Heart left ventricle (tissue), 16 donors: Measurements from ENCODE around the gene ASPSCR1. TPM values are rescaled to one million over a fixed set of nuclear protein-coding genes. Genes with fewer than 3 reads are reported as not detected.

Experiments
- ATAC-seq, 4 donors: fragments of 200-7000 bp; cut with Tn5 transposase; one replicate each; pipeline ENCODE4 v1.9.1; 2020 to 2022; ENCODE audit warnings: moderate library complexity in 4 of 4, mild to moderate bottlenecking in 3 of 4, moderate number of reproducible peaks in 1 of 4
- DNase-seq, 5 donors: peaks; one replicate each; pipeline ENCODE4 v3.0.0-alpha.2; 2020
- H3K27ac ChIP-seq, 12 donors: fragments of 200-600 bp; sonication (generic) in 4 of 12; one replicate each; pipeline versions ENCODE4 v1.5.0 to v1.8.0; 2016 to 2022; ENCODE audit warnings: mild to moderate bottlenecking in 2 of 12
- H3K27me3 ChIP-seq, 9 donors: fragments of 200-600 bp; sonication (generic) in 2 of 9; one replicate each; pipeline versions ENCODE4 v1.5.1 to v1.8.0; 2016 to 2022; ENCODE audit warnings: mild to moderate bottlenecking in 3 of 9
- H3K36me3 ChIP-seq, 9 donors: fragments of 200-600 bp; sonication (generic) in 2 of 9; one replicate each; pipeline versions ENCODE4 v1.5.0 to v1.8.0; 2018 to 2022; ENCODE audit warnings: mild to moderate bottlenecking in 2 of 9
- H3K4me1 ChIP-seq, 12 donors: fragments of 200-600 bp; sonication (generic) in 4 of 12; one replicate each; pipeline versions ENCODE4 v1.5.0 to v1.8.0; 2016 to 2022; ENCODE audit warnings: mild to moderate bottlenecking in 3 of 12
- H3K4me3 ChIP-seq, 12 donors: fragments of 200-600 bp; sonication (generic) in 4 of 12; one replicate each; pipeline versions ENCODE4 v1.5.0 to v1.8.0; 2017 to 2022; ENCODE audit warnings: mild to moderate bottlenecking in 9 of 12, moderate library complexity in 4 of 12
- H3K9me3 ChIP-seq, 12 donors: fragments of 200-600 bp; sonication (generic) in 4 of 12; one replicate each; pipeline versions ENCODE4 v1.5.0 to v1.8.0; 2016 to 2022; ENCODE audit warnings: mild to moderate bottlenecking in 1 of 12
- CTCF ChIP-seq, 12 donors: fragments of 200-600 bp; sonication (generic) in 4 of 12; IDR thresholded peaks; one replicate each; pipeline versions ENCODE4 v1.5.0 to v1.8.0; 2018 to 2022; ENCODE audit warnings: antibody characterized with exemption in 12 of 12, mild to moderate bottlenecking in 5 of 12
- POLR2A ChIP-seq, 2 donors: fragments of 450-650 bp; IDR thresholded peaks; one replicate each; pipeline ENCODE4 v1.6.1; 2017; ENCODE audit warnings: antibody characterized with exemption in 2 of 2, mild to moderate bottlenecking in 2 of 2, moderate library complexity in 2 of 2
- WGBS, 4 donors: extraction: QIAGEN DNeasy Blood & Tissue Kit in 2 of 4; methylation state at CpG; one replicate each; pipeline versions ENCODE4 v1.1.5 to v1.1.7; 2013 to 2018; 5-methylcytosine and 5-hydroxymethylcytosine counted together
- intact Hi-C, 10 donors: fragments of 100-400 bp; cut with DNase I; formaldehyde crosslinking; loops; one replicate each; pipeline versions ENCODE4 v1.11.1 to v1.14.2; 2022
- polyA plus RNA-seq, 2 donors: library from polyadenylated mRNA; stranded (reverse); fragments of 200-250 nt; gene quantifications; one replicate each; pipeline ENCODE4 v1.2.3, GENCODE V29; 2013
- total RNA-seq, 9 donors: library from RNA; depleted of rRNA in 2 of 9; stranded (reverse); fragments of >200 nt in 2 of 9; fragmentation: NEBNext Ultra II Directional in 3 of 9; extraction: Animal tissue kit (Norgen Biotek cat#: 25700) in 3 of 9; gene quantifications; one replicate each; pipeline versions ENCODE4 v1.1.0 to v1.2.4, GENCODE V29; 2016 to 2023
- donor health status: ischemic (EF 13 %, LVEDD 7.1; RV severe dilation, severe dysfunction).
- donor health status: healthy with polysubstance abuse.
- donor health status: DM: no; HTN: yes; CAD: no.
- donor health status: DM: no; HTN: no; CAD: no.
- donor health status: ischemic (EF 25% LVEDD 6.9; RV normal size, moderate dysfunction).
- donor health status: ischemic (EF 25% LVEDD 5.7; RV mildly dilated, moderate dysfunction).
- donor health status: healthy.
- donor health status: DM: yes; HTN: yes; CAD: no.
- donor health status: ischemic (EF 35%, LVEDD 5.7; RV mildly dilated, moderate dysfunction).
- donor health status: nonischemic (EF 11% LVEDD 7.7; RV severe dilation, severe dysfunction).
- donor health status: DM: yes; HTN: yes; CAD: no.
- donor health status: PGD.
- donor health status: ischemic (EF 29% LVEDD 5.4; RV normal size, mild dysfunction).
- donor health status: nonischemic (EF 23%, LVEDD 6.1; RV moderate dilation, normal function).

Gene ASPSCR1
- total and polyA plus RNA-seq, 11 donors = 15.1 to 43.6 (median 22.9) TPM

DNA sequence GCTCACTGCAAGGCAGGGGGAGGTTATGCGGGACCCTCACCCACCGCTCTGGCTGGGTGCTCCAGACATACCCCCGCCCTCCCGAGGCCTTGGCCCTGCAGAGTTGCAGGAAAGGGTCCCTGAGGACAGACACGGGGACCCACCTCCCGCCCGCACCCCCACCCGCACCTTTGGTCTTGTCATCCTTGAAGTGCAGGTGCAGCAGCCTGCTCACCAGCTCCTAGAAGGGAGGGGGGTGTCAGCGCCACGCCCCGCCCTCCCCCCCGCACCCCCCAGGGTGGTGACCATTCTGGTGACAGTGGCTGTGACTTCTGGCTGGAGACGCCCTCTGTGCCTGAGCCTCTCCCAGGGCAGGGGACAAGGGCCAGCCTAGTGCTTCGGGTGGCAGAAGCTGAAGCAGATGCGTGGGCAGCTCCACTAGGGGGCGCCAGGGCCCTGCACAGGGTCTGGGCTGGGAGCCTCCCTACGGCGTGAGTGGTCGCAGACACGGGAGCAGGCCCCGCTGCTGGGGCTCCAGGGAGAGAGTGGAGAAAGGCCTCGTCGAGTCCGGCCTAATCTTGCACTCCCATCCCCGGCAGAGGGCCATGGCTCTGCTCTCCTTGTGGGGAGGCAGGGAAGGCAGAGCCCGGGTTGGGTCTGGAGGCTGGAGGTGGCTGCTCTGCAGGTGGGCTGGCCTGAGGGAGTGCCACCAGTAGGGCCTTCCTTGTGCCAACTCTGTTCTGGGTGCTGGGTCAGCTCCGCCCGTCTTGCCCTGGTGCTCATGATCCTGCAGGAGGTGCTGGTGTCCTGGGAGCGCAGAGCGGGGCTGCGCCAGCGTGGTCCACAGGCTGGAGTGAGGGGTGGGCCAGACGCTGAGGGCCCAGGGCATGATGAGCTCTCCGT lies 42.5 kb downstream of the ASPSCR1 start:
- intact Hi-C loops = loop anchor here in 9 of 10 donors (2.0 to 10.0 kb wide), 5 partner anchors 43 to 155 kb away; partner anchors contain the start of genes ASPSCR1 (in 4 of the 9), NOTUM (in 1 of the 9) and P4HB (in 1 of the 9)
- TF ChIP-seq CTCF (IDR thresholded peaks at IDR 0.05) = peak; percentile 44 to 77 (median 63)
- no peak for TF ChIP-seq POLR2A (IDR thresholded peaks at IDR 0.05)
- Histone ChIP-seq H3K27me3 (no peaks in the 10 kb centered on the region), H3K27ac (no peak overlapping the region), H3K4me3 (no peak overlapping the region), H3K4me1 (peaks cover 5 to 37% (median 23%) of the 10 kb centered on the region in 12 donors), H3K9me3 (no peaks in the 10 kb centered on the region), H3K36me3 (peaks cover 0 to 21% (median 6%) of the 10 kb centered on the region in 9 donors)
- ATAC-seq = no peak
- DNase-seq = peak in 4 of 5 donors; percentile 53 to 86 (median 64)
- WGBS, 4 donors = 55 to 92% (median 67%) methylated on average over 7 to 34 of the region's 34 CpGs

DNA sequence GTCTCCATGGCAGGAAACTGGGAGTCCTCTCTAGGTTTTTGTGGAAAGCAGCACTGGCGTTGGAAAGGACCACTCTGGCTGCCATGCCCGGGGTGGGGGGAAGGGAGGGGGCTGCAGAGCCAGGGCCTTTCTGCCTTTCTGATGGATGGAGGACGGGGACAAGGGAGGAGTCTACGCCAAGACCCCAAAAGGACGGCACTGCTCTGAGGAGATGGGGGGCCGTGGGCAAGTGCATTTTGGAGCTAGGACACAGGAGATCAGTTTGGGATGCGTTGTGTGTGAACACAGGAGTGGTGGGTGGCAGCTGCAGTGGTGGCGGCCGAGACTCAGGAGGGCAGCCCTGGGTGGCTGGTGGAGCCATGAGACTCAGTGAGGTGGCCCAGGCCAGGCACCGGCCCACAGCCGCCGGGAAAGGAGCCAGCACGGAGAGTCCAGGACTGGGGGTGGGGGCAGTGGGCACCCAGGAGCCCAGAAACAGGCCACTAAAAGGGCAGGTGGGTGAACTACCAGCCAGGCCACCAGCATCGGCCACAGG lies 43.2 kb downstream of the ASPSCR1 start:
- H3K27me3 ChIP-seq = no peaks in the 10 kb centered on the region
- peak overlapping the region in 1 of 12 donors; percentile 14 for H3K4me3 ChIP-seq
- H3K4me1 ChIP-seq = peaks cover 5 to 37% (median 23%) of the 10 kb centered on the region in 12 donors
- ATAC-seq = no peak
- TF ChIP-seq CTCF (IDR thresholded peaks at IDR 0.05) (no peak), POLR2A (IDR thresholded peaks at IDR 0.05) (no peak)
- no peaks in the 10 kb centered on the region for H3K9me3 ChIP-seq
- 76 to 87% (median 85%) methylated on average over 13 to 14 of the region's 14 CpGs for WGBS, 4 donors
- no peak for DNase-seq
- H3K36me3 ChIP-seq = peaks cover 0 to 21% (median 6%) of the 10 kb centered on the region in 9 donors
- intact Hi-C loops = loop anchor here in 8 of 10 donors (1.0 to 10.0 kb wide), 6 partner anchors 43 to 156 kb away; partner anchors contain the start of genes ASPSCR1 (in 4 of the 8), NOTUM (in 1 of the 8) and P4HB (in 1 of the 8)
- H3K27ac ChIP-seq = no peak overlapping the region

DNA sequence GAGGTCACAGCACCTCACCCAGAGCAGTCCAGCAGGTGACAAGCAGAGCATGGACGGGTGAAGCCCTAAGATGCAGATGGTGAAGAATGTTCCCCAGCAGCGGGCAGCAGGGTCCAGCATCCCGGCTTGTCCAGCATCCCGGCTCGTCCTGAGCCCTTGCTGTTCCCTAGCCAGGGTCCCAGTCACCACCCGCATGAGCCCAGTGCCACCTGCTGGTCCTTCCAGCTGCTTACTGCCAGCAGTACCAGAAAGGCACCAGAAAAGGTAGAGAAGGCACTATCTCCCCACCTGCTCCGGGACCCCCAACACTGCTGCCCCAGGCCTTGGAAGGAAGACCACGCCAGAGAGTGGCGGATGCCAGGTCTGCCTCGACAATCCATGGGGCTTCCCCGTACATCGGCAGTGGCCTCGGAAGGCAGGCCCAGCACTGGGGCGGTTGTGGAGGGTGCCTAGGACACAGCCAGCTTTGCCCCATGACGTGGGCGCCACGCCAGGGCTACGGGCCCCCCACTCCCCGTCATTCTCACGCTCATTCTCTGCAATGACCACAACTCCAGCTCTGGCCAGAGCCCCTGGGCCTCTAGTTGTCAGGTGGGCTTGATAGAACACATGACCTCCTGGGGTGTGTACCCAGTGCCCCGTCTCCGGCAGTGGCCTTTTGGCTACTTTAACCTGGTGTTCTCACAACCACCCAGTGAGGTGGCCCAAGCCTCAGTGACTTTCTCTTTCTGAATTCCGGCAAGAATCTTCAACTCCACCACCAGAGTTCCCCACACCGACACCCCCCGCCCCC lies 43.9 kb downstream of the ASPSCR1 start:
- Histone ChIP-seq H3K9me3 (no peaks in the 10 kb centered on the region), H3K4me3 (peak overlapping the region in 9 of 12 donors; percentile 70 to 99 (median 94)), H3K36me3 (peaks cover 0 to 21% (median 6%) of the 10 kb centered on the region in 9 donors), H3K27me3 (no peaks in the 10 kb centered on the region), H3K27ac (no peak overlapping the region), H3K4me1 (peaks cover 5 to 37% (median 23%) of the 10 kb centered on the region in 12 donors)
- WGBS, 4 donors = 44 to 55% (median 50%) methylated on average over 11 to 25 of the region's 25 CpGs
- TF ChIP-seq POLR2A (IDR thresholded peaks at IDR 0.05) (no peak), CTCF (IDR thresholded peaks at IDR 0.05) (peak; percentile 45 to 75 (median 64))
- DNase-seq = peak in 4 of 5 donors; percentile 65 to 85 (median 74)
- intact Hi-C loops = loop anchor here in 8 of 10 donors (1.0 to 10.0 kb wide), 6 partner anchors 44 to 157 kb away; partner anchors contain the start of genes ASPSCR1 (in 4 of the 8), NOTUM (in 1 of the 8) and P4HB (in 1 of the 8)
- ATAC-seq = peak in 3 of 4 donors; percentile 3 to 21 (median 8)
